ENCODE data around the gene BCAS1.

GRCh38 chr20:53989401-53989800, 81.0 kb downstream of the BCAS1 start:
- TF ChIP-seq, protein P1, sequence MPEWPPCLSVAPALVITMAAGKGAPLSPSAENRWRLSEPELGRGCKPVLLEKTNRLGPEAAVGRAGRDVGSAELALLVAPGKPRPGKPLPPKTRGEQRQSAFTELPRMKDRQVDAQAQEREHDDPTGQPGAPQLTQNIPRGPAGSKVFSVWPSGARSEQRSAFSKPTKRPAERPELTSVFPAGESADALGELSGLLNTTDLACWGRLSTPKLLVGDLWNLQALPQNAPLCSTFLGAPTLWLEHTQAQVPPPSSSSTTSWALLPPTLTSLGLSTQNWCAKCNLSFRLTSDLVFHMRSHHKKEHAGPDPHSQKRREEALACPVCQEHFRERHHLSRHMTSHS (tag by site-specific recombination; IDR thresholded peaks at IDR 0.05): no peak
- TF ChIP-seq ZNF23 (tag by site-specific recombination; IDR thresholded peaks at IDR 0.05; ENCODE audit: borderline replicate concordance): no peak
- no peak for TF ChIP-seq ZSCAN30 (tag by site-specific recombination; IDR thresholded peaks at IDR 0.05)

Data from HEK293 (cell line).